GM12873 (cell line): ENCODE data around the gene SLC15A3.

Experiments used
- CTCF ChIP-seq: IDR thresholded peaks from 2 replicates; pipeline ENCODE4 v1.5.1; 2012; ENCODE audit warnings: low read depth, mild to moderate bottlenecking, moderate library complexity, low read length, control low read depth; ENCODE audit not compliant: insufficient read depth; ENCODE audit errors: missing control alignments

The SLC15A3 gene

GRCh38 chr11:60916669-60917206, 35.2 kb downstream of the SLC15A3 start:
- TF ChIP-seq CTCF, result no peak

GRCh38 chr11:60915248-60915914, 36.6 kb downstream of the SLC15A3 start:
- TF ChIP-seq CTCF, result peak; percentile 53

DNA sequence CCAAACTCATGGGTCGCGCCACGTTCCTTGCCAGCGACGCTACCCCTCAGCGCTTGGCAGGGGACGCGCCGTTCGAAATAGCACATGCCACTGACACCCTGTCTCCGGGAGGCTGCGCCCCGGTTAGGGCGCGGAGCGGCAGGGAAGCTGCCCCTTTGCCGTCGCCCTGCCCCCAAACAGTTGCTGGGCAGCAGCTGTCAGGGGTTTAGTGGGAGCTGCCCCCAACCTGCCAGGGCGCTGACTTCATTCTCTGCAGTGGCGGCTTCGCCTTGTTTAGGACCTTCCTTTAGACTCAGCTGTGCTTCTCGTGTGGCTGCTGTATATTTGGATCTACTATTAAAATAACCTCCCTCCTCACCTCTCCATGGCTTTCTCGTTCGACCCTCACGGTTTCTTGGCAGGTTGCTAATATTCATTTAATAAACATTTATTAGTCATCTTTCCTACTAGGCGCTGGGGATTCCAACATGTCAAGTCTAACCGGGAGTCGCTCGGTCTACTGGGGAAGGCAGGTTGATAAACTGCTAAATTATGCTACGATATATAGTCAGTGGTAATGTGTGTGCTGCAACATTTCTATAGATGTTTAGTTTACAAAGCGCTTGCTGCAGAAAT, 37.2 kb downstream of the SLC15A3 start:
- TF ChIP-seq CTCF, result no peak

DNA sequence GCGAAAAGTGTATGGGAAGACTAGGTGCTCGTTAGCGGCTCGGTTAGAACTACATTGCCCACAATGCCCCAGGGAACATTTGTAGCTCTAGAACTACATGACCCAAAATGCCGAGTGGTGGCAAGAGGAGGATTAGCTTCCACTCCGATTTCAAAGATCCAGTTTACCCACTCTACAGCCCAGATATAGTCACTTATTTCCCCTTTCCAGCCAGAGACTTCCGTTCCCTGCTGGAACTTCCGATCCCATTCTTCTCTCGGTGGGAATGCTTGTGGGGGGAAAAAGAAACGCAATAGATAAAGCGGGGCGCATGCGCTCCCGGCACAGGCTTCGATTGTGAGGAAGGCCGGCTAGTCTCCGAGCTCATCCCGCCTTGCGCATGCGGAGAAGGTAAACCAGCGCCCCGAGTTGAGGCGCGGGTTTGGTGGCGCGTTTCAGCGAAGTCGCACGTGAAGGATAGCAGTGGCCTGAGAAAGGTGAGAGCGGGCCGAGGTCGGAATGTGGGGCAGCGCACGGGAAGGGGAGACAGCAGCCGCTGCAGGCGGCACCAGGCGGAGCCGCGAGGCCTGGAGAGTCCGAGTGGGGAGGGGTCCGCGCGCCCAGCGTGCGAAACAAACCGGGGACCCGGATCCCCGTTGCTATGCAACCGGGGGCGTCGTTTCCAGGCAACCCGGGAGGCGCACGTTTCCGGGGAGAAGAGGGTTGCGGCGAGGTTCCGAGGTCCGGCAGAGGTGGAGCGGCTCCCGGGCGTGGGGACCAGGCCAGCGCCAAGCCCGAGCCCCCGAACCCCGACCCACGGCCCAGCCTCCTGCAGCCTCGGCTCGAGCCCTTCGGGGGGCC, 38.0 kb downstream of the SLC15A3 start, which contains the start of gene TMEM109:
TMEM109 (plus strand) TSS at position 366 of the 840 bp plus-strand sequence. CDS start 5,536 bp downstream, outside the sequence.
- TF ChIP-seq CTCF, result no peak

DNA sequence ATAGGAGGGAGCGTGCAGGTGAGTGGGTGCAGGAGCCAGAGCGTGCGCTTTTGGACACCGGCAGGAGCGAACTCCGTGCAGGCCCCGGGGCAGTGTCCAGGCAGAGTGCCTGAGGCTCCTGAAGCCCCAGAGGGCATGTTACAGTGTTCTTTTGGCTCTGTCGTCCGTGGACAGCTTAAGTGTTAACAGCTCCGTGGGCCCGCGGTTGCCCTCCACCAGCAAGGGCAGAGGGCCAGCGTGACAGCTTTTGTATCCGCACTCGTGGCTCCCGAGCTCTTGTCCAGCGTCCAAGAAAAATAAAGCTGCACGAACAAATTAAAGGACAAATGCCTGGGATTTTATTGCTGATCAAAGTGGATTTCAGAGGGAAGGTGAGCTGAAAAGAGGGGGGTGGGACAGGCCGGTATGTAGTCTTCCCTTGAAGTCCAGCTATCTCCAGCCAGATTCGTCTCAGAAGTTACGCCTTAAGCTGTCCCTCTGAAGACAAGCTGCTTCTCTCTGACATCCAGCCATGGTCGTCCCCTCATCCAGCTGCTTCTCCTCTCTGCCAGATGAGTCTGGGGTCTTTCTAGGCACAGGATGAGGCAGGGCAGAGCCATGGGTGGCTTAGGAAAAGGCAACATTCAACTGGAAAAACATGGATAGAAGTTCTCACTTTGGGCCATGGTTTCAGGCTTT, 39.0 kb downstream of the SLC15A3 start:
- TF ChIP-seq CTCF, result no peak

- no peak for TF ChIP-seq CTCF
Measured at GRCh38 chr11:60912223-60912850, 39.6 kb downstream of the SLC15A3 start.
